Neuron (in vitro differentiated cells): ENCODE measurements around the gene ZNF750.

ENCODE experiments used
- H2AFZ ChIP-seq: one replicate; pipeline ENCODE4 v1.6.1; 2013; ENCODE audit warnings: low read depth, mild to moderate bottlenecking, inconsistent platforms, low read length, moderate library complexity
- H3K27me3 ChIP-seq: one replicate; pipeline ENCODE4 v1.6.1; 2013; ENCODE audit warnings: low read length; ENCODE audit not compliant: insufficient read depth
- H3K36me3 ChIP-seq: one replicate; pipeline ENCODE4 v1.6.1; 2013; ENCODE audit warnings: low read length; ENCODE audit not compliant: insufficient read depth
- H3K4me1 ChIP-seq: one replicate; pipeline ENCODE4 v1.6.1; 2013; ENCODE audit warnings: low read length; ENCODE audit not compliant: insufficient read depth
- H3K4me3 ChIP-seq: 2 replicates; pipeline ENCODE4 v1.5.1; 2013; ENCODE audit warnings: mild to moderate bottlenecking, low read length, moderate library complexity
- H3K9me3 ChIP-seq: one replicate; pipeline ENCODE4 v1.6.1; 2013; ENCODE audit warnings: low read length

Gene ZNF750

DNA sequence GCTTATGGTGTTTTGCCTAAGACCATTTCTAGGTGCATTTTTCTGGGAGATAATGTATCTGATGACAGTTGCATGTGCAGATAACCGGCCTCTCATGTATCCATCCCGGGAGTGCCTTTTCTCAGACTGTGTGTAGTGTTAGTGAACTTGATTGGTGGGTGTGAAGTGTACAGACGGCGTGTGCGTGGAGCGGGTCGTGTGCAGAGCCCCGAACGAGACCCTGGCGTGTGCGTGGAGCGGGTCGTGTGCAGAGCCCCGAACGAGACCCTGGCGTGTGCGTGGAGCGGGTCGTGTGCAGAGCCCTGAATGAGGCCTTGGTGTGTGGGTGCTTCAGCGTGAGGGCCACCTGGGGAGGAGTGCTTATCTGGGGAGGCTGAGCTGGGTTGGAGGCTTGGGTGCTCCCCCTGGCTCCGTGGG lies 28.9 kb upstream of the ZNF750 start:
- H3K27me3 ChIP-seq = no peaks in the 10 kb centered on the region
- peaks cover 34% of the 10 kb centered on the region for H3K36me3 ChIP-seq
- no peak overlapping the region for H3K4me3 ChIP-seq
- H3K4me1 ChIP-seq = peaks cover 27% of the 10 kb centered on the region
- no peaks in the 10 kb centered on the region for H3K9me3 ChIP-seq
- no peak overlapping the region for H2AFZ ChIP-seq

DNA sequence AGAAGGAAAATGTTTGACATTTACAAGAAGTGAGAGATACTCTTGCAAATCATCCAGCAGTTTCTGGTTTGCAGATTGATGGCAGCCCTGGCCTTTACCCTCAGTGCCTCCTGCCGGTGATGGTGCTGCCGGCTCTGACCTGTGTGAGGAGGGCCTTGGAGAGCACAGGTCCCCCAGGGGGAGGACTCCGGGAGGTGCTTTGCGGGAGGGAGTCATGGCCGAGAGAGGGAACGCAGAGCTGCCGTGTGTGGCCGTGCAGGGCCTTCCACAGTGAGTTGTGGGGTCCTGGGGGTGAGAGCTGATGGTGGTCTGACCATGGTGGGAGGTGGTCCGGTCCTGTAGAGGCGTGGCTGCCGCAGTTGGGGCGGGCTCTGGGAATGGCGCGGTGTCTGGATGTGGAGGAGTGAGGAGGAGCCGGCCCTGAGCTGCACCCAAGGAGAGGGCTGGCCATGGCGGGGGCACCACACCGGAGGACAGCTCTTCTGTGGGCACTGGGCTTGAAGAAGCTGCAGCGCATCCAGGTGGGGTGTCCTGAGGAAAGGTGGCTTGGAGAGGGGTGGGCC lies 28.0 kb upstream of the ZNF750 start:
- peaks cover 28% of the 10 kb centered on the region for H3K36me3 ChIP-seq
- H3K9me3 ChIP-seq = no peaks in the 10 kb centered on the region
- H2AFZ ChIP-seq = no peak overlapping the region
- H3K4me3 ChIP-seq = no peak overlapping the region
- no peaks in the 10 kb centered on the region for H3K27me3 ChIP-seq
- peaks cover 36% of the 10 kb centered on the region for H3K4me1 ChIP-seq

- Histone ChIP-seq H3K4me1 (peaks cover 37% of the 10 kb centered on the region), H2AFZ (no peak overlapping the region), H3K4me3 (no peak overlapping the region), H3K9me3 (no peaks in the 10 kb centered on the region), H3K27me3 (no peaks in the 10 kb centered on the region), H3K36me3 (peaks cover 18% of the 10 kb centered on the region)
Observed at GRCh38 chr17:82866590-82867191, 26.9 kb upstream of the ZNF750 start.

DNA sequence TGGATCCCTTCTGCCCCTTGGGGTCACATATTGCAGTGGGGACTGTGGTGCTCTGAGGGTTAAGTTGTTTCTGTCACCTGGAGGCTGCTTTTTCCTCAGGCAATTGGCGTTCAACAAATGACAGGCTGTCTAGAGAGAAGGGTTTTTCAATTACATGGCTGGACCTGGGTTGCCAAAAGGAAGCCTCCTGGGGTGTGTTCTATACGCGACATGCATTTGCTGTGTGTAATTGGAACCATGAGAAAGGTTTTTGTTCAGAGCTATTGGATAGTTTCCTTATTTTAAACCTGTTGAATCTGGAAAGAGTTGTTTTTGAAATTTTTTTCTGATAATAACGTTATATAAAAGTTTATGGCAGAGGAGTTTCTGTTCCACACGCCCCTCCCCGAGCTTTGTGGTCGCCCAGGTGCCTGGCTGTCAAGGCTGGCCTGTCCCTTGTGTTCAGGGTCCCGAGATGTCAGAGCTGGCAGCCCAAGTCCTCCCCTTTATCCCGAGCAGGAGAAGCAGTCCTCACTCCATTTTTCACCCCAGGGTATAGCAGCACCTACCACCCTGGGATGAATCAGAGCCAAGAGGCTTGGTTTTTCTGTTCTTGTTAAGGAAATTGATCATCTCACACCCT lies 26.1 kb upstream of the ZNF750 start:
- Histone ChIP-seq H3K36me3 (peaks cover 11% of the 10 kb centered on the region), H3K4me3 (no peak overlapping the region), H3K4me1 (peaks cover 37% of the 10 kb centered on the region), H2AFZ (no peak overlapping the region), H3K9me3 (no peaks in the 10 kb centered on the region), H3K27me3 (no peaks in the 10 kb centered on the region)

GRCh38 chr17:82865274-82865673 lies 25.5 kb upstream of the ZNF750 start:
- no peaks in the 10 kb centered on the region for H3K27me3 ChIP-seq
- H3K36me3 ChIP-seq = peaks cover 5% of the 10 kb centered on the region
- no peaks in the 10 kb centered on the region for H3K9me3 ChIP-seq
- H2AFZ ChIP-seq = no peak overlapping the region
- no peak overlapping the region for H3K4me3 ChIP-seq
- peaks cover 37% of the 10 kb centered on the region for H3K4me1 ChIP-seq

DNA sequence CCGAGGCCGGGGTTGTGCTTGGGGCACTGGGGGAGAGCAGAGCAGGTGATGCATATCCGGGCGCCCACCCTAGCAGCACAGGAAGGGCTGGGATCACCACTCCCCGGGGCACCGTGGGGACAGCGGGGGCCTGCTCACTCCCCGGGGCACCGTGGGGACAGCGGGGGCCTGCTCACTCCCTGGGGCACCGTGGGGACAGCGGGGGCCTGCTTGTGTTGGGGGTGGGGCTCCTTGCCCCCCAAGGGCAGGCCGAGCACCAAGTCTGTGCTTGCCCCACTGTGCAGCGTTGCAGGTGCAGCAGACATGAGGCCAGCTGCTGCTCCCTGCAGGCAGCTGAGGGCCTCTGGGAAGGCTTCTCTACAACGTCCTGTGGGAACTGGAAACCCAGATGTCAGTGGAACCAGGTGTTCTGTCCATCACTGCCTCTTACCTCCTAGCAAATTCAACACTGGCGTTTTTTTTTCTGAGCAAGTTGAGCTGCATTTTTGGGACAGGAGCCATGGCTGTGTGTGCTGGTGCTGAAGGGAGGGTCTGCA lies 25.0 kb upstream of the ZNF750 start:
- H3K4me1 ChIP-seq = peaks cover 39% of the 10 kb centered on the region
- H2AFZ ChIP-seq = no peak overlapping the region
- H3K27me3 ChIP-seq = no peaks in the 10 kb centered on the region
- H3K36me3 ChIP-seq = no peaks in the 10 kb centered on the region
- H3K4me3 ChIP-seq = no peak overlapping the region
- no peaks in the 10 kb centered on the region for H3K9me3 ChIP-seq

- Histone ChIP-seq H3K4me3 (no peak overlapping the region), H3K4me1 (peaks cover 46% of the 10 kb centered on the region), H3K9me3 (no peaks in the 10 kb centered on the region), H3K27me3 (no peaks in the 10 kb centered on the region), H3K36me3 (no peaks in the 10 kb centered on the region), H2AFZ (no peak overlapping the region)
Observed at GRCh38 chr17:82863941-82864712, 24.3 kb upstream of the ZNF750 start.

DNA sequence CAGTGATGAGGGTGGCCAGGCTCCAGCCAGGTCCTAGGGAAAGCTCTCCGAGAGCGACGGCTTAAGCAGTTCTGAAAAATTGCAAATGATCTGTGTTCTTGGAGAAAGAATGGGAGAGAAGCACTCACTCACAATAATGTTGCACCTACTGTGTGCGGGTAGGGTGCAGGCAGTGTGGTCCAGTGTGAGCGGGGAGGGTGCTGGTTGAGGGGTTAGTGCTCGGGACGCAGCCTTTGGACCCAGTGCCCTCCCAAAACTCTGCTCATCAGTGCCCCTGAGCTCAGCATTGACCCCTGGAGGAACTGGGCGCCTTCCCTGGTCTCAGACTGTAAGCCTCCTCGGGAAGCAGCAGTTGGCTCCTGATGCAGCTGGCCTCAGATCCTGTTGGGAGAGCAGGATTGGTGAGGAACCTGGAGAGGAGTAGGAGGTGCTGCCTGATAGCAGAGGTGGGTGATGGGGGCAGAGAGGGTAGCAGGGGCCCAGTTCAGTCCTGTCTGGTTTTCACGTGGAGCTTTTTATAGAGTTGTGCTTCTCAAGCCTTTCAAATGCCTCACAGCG lies 23.6 kb upstream of the ZNF750 start:
- Histone ChIP-seq H3K27me3 (no peaks in the 10 kb centered on the region), H3K4me3 (no peak overlapping the region), H2AFZ (no peak overlapping the region), H3K4me1 (peaks cover 49% of the 10 kb centered on the region), H3K36me3 (no peaks in the 10 kb centered on the region), H3K9me3 (no peaks in the 10 kb centered on the region)

- Histone ChIP-seq H3K4me1 (peaks cover 50% of the 10 kb centered on the region), H2AFZ (no peak overlapping the region), H3K27me3 (no peaks in the 10 kb centered on the region), H3K4me3 (no peak overlapping the region), H3K36me3 (no peaks in the 10 kb centered on the region), H3K9me3 (no peaks in the 10 kb centered on the region)
Observed at GRCh38 chr17:82862737-82863382, 23.0 kb upstream of the ZNF750 start.

DNA sequence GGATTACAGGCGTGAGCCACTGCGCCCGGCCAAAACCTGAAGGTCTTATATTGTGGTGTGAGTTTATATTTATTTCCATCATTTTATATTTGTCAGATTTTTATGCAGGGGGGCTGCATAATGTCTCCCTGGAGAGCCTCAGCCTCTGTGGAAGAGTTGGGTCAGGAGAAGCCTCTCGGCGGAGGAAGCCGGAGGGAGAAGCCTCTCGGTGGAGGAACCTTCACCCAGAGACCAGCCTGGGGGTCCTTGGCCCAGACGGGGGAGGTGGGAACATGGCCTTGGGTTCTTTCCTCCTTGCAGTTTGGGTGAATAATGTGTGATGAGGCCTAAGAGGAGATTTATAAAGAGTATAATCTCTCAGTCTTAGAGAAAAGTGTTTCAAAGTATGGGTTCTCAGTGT lies 22.4 kb upstream of the ZNF750 start:
- no peaks in the 10 kb centered on the region for H3K27me3 ChIP-seq
- no peaks in the 10 kb centered on the region for H3K9me3 ChIP-seq
- H3K36me3 ChIP-seq = no peaks in the 10 kb centered on the region
- H3K4me3 ChIP-seq = no peak overlapping the region
- peaks cover 50% of the 10 kb centered on the region for H3K4me1 ChIP-seq
- no peak overlapping the region for H2AFZ ChIP-seq

DNA sequence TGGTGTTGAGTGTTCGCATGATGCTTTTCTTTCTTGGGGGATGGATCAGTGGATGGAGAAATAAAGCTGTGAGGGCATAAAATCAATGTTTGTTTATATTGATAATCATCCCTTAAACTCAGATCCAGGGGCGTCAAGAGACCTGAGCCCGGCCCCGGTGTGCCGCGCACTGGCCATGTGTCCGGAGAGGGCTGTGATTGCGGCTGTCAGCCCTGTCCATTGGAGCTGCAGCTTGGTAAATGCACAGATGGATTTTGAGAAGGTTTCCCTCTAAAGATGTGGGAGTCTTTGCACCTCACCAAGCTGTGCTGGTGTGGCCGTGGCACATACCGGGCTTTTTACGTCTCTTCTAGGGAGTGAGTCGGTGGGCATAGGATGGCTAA lies 21.6 kb upstream of the ZNF750 start:
- Histone ChIP-seq H2AFZ (no peak overlapping the region), H3K36me3 (no peaks in the 10 kb centered on the region), H3K9me3 (peaks cover 5% of the 10 kb centered on the region), H3K4me3 (no peak overlapping the region), H3K4me1 (peaks cover 46% of the 10 kb centered on the region), H3K27me3 (no peaks in the 10 kb centered on the region)

DNA sequence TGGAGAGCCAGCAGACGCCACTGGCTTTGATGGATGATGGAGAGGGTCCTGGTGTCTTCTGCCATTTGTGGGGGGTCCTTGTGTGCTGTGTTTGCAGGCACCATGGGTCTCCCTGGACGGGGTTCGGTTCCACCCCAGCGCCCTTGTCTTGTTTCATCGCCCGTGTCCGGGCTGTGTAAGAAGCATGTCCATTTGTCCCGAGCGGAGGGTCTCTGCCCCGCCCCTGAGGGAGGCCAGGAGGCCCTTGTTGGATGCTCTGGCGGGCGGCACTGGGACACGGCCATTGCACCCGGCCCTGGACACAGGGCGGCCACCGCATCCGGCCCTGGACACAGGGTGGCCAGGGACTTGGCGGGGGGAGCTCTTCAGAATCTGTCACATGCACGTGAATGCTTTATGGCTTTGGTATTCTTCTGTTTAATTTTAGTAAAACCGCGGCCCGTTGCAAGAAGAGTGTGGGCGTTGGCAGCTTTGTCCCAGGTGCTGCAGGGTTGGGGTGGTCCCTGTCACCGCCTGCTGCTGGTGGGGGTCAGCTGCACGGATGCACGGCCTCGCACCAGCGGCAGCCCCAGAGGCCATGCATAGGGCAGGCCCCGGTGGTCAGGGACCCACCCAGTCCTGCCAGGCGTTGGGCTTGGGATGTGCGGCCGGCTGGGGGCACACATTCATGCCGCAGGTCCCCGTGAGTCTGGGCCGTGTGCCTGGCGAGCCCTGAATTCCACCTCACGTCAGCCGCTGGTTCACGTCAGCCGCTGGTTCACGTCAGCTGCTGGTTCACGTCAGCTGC lies 21.0 kb upstream of the ZNF750 start:
- Histone ChIP-seq H2AFZ (no peak overlapping the region), H3K27me3 (no peaks in the 10 kb centered on the region), H3K4me3 (no peak overlapping the region), H3K36me3 (no peaks in the 10 kb centered on the region), H3K4me1 (peaks cover 40% of the 10 kb centered on the region), H3K9me3 (peaks cover 8% of the 10 kb centered on the region)
